CD4-positive, alpha-beta T cell (primary cell): ENCODE measurements around the gene FRYL. TPM values are rescaled to one million over a fixed set of nuclear protein-coding genes. Genes with fewer than 3 reads are reported as not detected.

ENCODE experiments used
- ATAC-seq: fragments of 200-7000 bp; cut with Tn5 transposase; one replicate; pipeline ENCODE4 v1.10.0; 2022; ENCODE audit warnings: mild to moderate bottlenecking; ENCODE audit not compliant: poor library complexity
- CTCF ChIA-PET: fragments of 350-600 bp; sonication (Branson Sonifier 250); formaldehyde crosslinking; loops from one replicate; lab custom pipeline; 2021; ENCODE audit warnings: antibody characterized with exemption, inconsistent platforms; lab: Charles Lee
- POLR2A ChIA-PET: fragments of 350-600 bp; sonication (Branson Sonifier 250); formaldehyde crosslinking; loops from one replicate; lab custom pipeline; 2021; ENCODE audit warnings: antibody characterized with exemption, inconsistent platforms; lab: Charles Lee
- DNase-seq, 14 experiments: peaks; one replicate each; pipeline ENCODE4 v3.0.0-alpha.2; 2013 to 2020; ENCODE audit warnings: mixed read lengths in 2 of 14
- H3K27ac ChIP-seq, 2 donors: one replicate each; pipeline versions ENCODE4 v1.5.1 to v1.7.0; 2013; ENCODE audit warnings: low read length in 2 of 2, low read depth in 1 of 2, mild to moderate bottlenecking in 1 of 2
- H3K27me3 ChIP-seq, 2 experiments: 1 replicate in 1 of 2; 2 replicates in 1 of 2; pipeline versions ENCODE4 v1.6.1 to v1.7.0; 2013; ENCODE audit warnings: low read length in 2 of 2, control low read depth in 1 of 2, mild to moderate bottlenecking in 1 of 2, moderate library complexity in 1 of 2; ENCODE audit not compliant: insufficient read depth in 2 of 2, control insufficient read depth in 1 of 2
- H3K36me3 ChIP-seq: one replicate; pipeline ENCODE4 v1.6.1; 2013; ENCODE audit warnings: low read length, control low read depth; ENCODE audit not compliant: insufficient read depth
- H3K4me1 ChIP-seq: one replicate; pipeline ENCODE4 v1.6.1; 2013; ENCODE audit warnings: low read length, control low read depth; ENCODE audit not compliant: insufficient read depth
- H3K4me3 ChIP-seq: one replicate; pipeline ENCODE4 v1.5.1; 2013; ENCODE audit warnings: mild to moderate bottlenecking, low read length, moderate library complexity
- H3K9me3 ChIP-seq, 2 experiments: 1 replicate in 1 of 2; 2 replicates in 1 of 2; pipeline versions ENCODE4 v1.6.1 to v1.7.0; 2013; ENCODE audit warnings: low read length in 2 of 2, mild to moderate bottlenecking in 2 of 2, control low read depth in 1 of 2, moderate library complexity in 1 of 2; ENCODE audit not compliant: control insufficient read depth in 1 of 2, insufficient read depth in 1 of 2
- H3K27ac Mint-ChIP-seq: one replicate; pipeline ENCODE4 v1.8.0; 2020; ENCODE audit warnings: mixed read lengths
- H3K27me3 Mint-ChIP-seq: one replicate; pipeline ENCODE4 v1.8.0; 2021; ENCODE audit warnings: mixed read lengths
- H3K36me3 Mint-ChIP-seq: one replicate; pipeline ENCODE4 v1.8.0; 2021; ENCODE audit warnings: low read depth, mixed read lengths
- H3K4me1 Mint-ChIP-seq: one replicate; pipeline ENCODE4 v1.8.0; 2021; ENCODE audit warnings: low read depth, mixed read lengths
- H3K4me3 Mint-ChIP-seq: one replicate; pipeline ENCODE4 v1.8.0; 2020; ENCODE audit warnings: mild to moderate bottlenecking, mixed read lengths
- H3K9me3 Mint-ChIP-seq: one replicate; pipeline ENCODE4 v1.8.0; 2020; ENCODE audit warnings: mixed read lengths
- intact Hi-C, 2 experiments: fragments of 100-400 bp; cut with DNase I in 1 of 2; cut with micrococcal nuclease in 1 of 2; formaldehyde crosslinking; loops; one replicate each; pipeline versions ENCODE4 v1.15.1 to v1.9.0; 2023 to 2025; cut with DNase I, micrococcal nuclease
- total RNA-seq, 174 experiments: library from RNA in 2 of 174; stranded (reverse) in 2 of 174; gene quantifications; one replicate each; pipeline ENCODE4 v1.2.3 and lab custom pipeline; 2021 to 2026
- TF ChIP-seq, protein P1 (sequence below): fragments of 200-600 bp; IDR thresholded peaks from one replicate; pipeline ENCODE4 v1.8.0; 2022; ENCODE audit warnings: antibody characterized with exemption, mild to moderate bottlenecking

The FRYL gene
- total RNA-seq, 2 experiments from 2014 or later: 86.1 to 87.7 TPM

DNA sequence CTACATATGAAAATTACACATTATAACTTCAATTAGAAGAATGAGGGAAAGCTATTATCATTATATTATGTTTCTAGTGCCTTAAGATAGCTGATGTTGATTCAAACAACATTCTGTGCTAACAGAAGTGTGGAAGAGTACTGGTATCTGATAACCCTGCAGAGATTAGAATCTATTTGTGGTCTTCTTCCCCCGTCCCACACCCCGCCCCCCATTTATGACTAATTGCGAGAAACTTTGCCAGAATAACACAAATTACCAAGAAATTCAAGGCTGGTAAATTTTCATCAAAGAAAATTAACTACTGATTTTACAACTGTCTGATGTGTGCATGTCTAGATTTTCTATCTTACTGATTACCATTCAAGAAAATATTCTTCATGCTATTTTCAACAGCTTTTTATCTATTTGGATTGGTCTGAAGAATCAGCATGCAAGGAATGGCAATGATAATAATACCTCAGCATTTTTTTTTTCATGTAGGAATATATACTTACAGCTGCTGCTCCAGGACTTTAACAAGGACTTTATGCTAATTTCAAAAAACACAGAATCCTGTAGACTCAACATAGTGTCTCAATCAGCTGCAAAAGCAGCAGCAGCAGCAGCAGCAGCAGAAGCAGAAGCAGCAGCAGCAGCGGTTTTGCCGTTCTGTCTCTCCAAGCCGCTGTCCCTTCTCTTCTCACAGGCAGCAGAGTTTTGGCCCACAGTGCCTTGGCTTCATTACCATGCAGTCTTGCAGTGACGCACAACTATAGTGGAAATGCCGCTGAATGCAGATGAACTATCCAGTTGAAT is 126.7 kb downstream of the FRYL start:
- Histone ChIP-seq H3K4me3 (no peak overlapping the region), H3K27me3 (no peaks in the 10 kb centered on the region), H3K27ac (no peak overlapping the region), H3K36me3 (no peaks in the 10 kb centered on the region), H3K4me1 (peaks cover 7% of the 10 kb centered on the region), H3K9me3 (no peaks in the 10 kb centered on the region)
- TF ChIP-seq, protein P1, sequence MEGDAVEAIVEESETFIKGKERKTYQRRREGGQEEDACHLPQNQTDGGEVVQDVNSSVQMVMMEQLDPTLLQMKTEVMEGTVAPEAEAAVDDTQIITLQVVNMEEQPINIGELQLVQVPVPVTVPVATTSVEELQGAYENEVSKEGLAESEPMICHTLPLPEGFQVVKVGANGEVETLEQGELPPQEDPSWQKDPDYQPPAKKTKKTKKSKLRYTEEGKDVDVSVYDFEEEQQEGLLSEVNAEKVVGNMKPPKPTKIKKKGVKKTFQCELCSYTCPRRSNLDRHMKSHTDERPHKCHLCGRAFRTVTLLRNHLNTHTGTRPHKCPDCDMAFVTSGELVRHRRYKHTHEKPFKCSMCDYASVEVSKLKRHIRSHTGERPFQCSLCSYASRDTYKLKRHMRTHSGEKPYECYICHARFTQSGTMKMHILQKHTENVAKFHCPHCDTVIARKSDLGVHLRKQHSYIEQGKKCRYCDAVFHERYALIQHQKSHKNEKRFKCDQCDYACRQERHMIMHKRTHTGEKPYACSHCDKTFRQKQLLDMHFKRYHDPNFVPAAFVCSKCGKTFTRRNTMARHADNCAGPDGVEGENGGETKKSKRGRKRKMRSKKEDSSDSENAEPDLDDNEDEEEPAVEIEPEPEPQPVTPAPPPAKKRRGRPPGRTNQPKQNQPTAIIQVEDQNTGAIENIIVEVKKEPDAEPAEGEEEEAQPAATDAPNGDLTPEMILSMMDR: no peak
- ATAC-seq: peak; percentile 71
- Mint-ChIP-seq H3K9me3 (no peaks in the 10 kb centered on the region), H3K36me3 (peaks cover 33% of the 10 kb centered on the region), H3K27ac (peak overlapping the region; percentile 63), H3K4me1 (peaks cover 57% of the 10 kb centered on the region), H3K27me3 (no peaks in the 10 kb centered on the region), H3K4me3 (peak overlapping the region; percentile 34)
- intact Hi-C loops: no loop called here
- ChIA-PET POLR2A (interaction anchor here (1.3 kb wide), 1 partner anchor 127 kb away, joined by 3 read pairs; the partner anchor contains the start of gene FRYL), CTCF (interaction anchor here (0.8 kb wide), 1 partner anchor 9 kb away, joined by 3 read pairs; no protein-coding TSS in a partner anchor)
- peak in 7 of 14 experiments; percentile 6 to 54 (median 29) for DNase-seq

- Histone ChIP-seq H3K4me1 (peaks cover 7% of the 10 kb centered on the region), H3K27me3 (no peaks in the 10 kb centered on the region), H3K27ac (no peak overlapping the region), H3K9me3 (no peaks in the 10 kb centered on the region), H3K4me3 (no peak overlapping the region), H3K36me3 (no peaks in the 10 kb centered on the region)
- TF ChIP-seq, protein P1: no peak
- CTCF ChIA-PET: interaction anchor here (1.7 kb wide), 1 partner anchor 9 kb away, joined by 5 read pairs; no protein-coding TSS in a partner anchor
- ATAC-seq: no peak
- Mint-ChIP-seq H3K36me3 (peaks cover 33% of the 10 kb centered on the region), H3K9me3 (no peaks in the 10 kb centered on the region), H3K4me1 (peaks cover 60% of the 10 kb centered on the region), H3K27ac (no peak overlapping the region), H3K27me3 (no peaks in the 10 kb centered on the region), H3K4me3 (no peak overlapping the region)
- DNase-seq: no peak
- intact Hi-C loops: no loop called here
- POLR2A ChIA-PET: no interaction called here
Observed at GRCh38 chr4:48651914-48652313, 128.2 kb downstream of the FRYL start.

GRCh38 chr4:48649505-48649904 is 130.6 kb downstream of the FRYL start:
- no peak for ATAC-seq
- DNase-seq: no peak
- Histone ChIP-seq H3K27ac (no peak overlapping the region), H3K27me3 (no peaks in the 10 kb centered on the region), H3K9me3 (no peaks in the 10 kb centered on the region), H3K36me3 (no peaks in the 10 kb centered on the region), H3K4me1 (peaks cover 7% of the 10 kb centered on the region), H3K4me3 (no peak overlapping the region)
- CTCF ChIA-PET: no interaction called here
- H3K4me1 Mint-ChIP-seq: peaks cover 67% of the 10 kb centered on the region
- H3K9me3 Mint-ChIP-seq: no peaks in the 10 kb centered on the region
- intact Hi-C loops: no loop called here
- peaks cover 28% of the 10 kb centered on the region for H3K36me3 Mint-ChIP-seq
- TF ChIP-seq, protein P1: no peak
- POLR2A ChIA-PET: no interaction called here
- H3K27ac Mint-ChIP-seq: no peak overlapping the region
- H3K27me3 Mint-ChIP-seq: no peaks in the 10 kb centered on the region
- no peak overlapping the region for H3K4me3 Mint-ChIP-seq
